Stomach (tissue), 4 donors: Measurements from ENCODE around the gene TBC1D9B.

Experiments
- CTCF ChIP-seq, 7 experiments: fragments of 450-650 bp in 4 of 7; fragments of 200-600 bp in 3 of 7; sonication (generic) in 3 of 7; IDR thresholded peaks; one replicate each; pipeline ENCODE4 v1.5.1; 2016 to 2019; ENCODE audit warnings: antibody characterized with exemption in 7 of 7, control low read depth in 2 of 7, mild to moderate bottlenecking in 1 of 7
- POLR2A ChIP-seq, 4 donors: fragments of 450-650 bp; IDR thresholded peaks; one replicate each; pipeline ENCODE4 v1.6.1; 2016; ENCODE audit warnings: antibody characterized with exemption in 4 of 4, control low read depth in 2 of 4, mild to moderate bottlenecking in 1 of 4, moderate library complexity in 1 of 4

- TF ChIP-seq CTCF (IDR thresholded peaks at IDR 0.05), result no peak
- no peak for TF ChIP-seq POLR2A (IDR thresholded peaks at IDR 0.05)
Observed at GRCh38 chr5:179887095-179887494, 20.6 kb downstream of the TBC1D9B start.
